ENCODE measurements around the gene HDGFL2. TPM values are rescaled to one million over a fixed set of nuclear protein-coding genes. Genes with fewer than 3 reads are reported as not detected.

The HDGFL2 gene
- total and polyA plus RNA-seq, 10 of the 15 experiments (the other 5 are each of a cell fraction or from before 2014, with no cell fraction given), result 0.16 to 56.9 (median 25.3) TPM

- no peak for TF ChIP-seq YBX1 (IDR thresholded peaks at IDR 0.05)
- no peak for TF ChIP-seq SPI1 (IDR thresholded peaks at IDR 0.05; ENCODE audit: borderline replicate concordance, insufficient read depth, low read depth, low read length)
- TF ChIP-seq PML (IDR thresholded peaks at IDR 0.05; ENCODE audit: low read length), result no peak
- no peak for TF ChIP-seq FOXK2 (IDR thresholded peaks at IDR 0.05)
- no peak for TF ChIP-seq SRF (IDR thresholded peaks at IDR 0.05; ENCODE audit: low read depth in 2 of 2, low read length in 2 of 2)
- ChIA-PET POLR2A (no interaction called here), CTCF (no interaction called here), SMC1A (ENCODE audit: uncharacterized antibody, unreplicated experiment) (no interaction called here), RAD21 (ENCODE audit: unreplicated experiment) (no interaction called here)
- BruUV-seq (replicated peaks), result no TSS peak
- Histone ChIP-seq H3K4me3 (no peak overlapping the region), H4K20me1 (ENCODE audit: control insufficient read depth, insufficient read depth) (no peaks in the 10 kb centered on the region), H3K4me1 (ENCODE audit: control insufficient read depth, insufficient read depth, low read length) (peaks cover 21% of the 10 kb centered on the region), H3K27ac (ENCODE audit: control insufficient read depth, insufficient read depth) (no peak overlapping the region), H3K9ac (ENCODE audit: control insufficient read depth, insufficient read depth, low read length) (no peak overlapping the region; the same call in 1 of the 2 replicates), H3K79me2 (ENCODE audit: control insufficient read depth, insufficient read depth, low read length) (no peaks in the 10 kb centered on the region), H3K27me3 (replicated peaks in 1 of 2; ENCODE audit: control insufficient read depth in 2 of 2, insufficient read depth in 2 of 2, low read length in 1 of 2) (no peaks in the 10 kb centered on the region), H2AFZ (ENCODE audit: control insufficient read depth, low read depth, low read length) (no peak overlapping the region), H3K4me2 (ENCODE audit: control insufficient read depth, insufficient read depth) (no peak overlapping the region), H3K36me3 (ENCODE audit: control insufficient read depth in 2 of 2, insufficient read depth in 2 of 2, low read length in 1 of 2) (peaks cover 22 to 42% of the 10 kb centered on the region in 2 experiments), H3K9me3 (replicated peaks; ENCODE audit: control insufficient read depth, insufficient read depth, low read length) (no peaks in the 10 kb centered on the region)
- ATAC-seq (no peak), DNase-seq (ENCODE audit: low read depth, low spot score) (no peak), FAIRE-seq (no peak)
- intact Hi-C loops (cut with micrococcal nuclease; ENCODE audit: unreplicated experiment), result no loop called here
- 96% methylated on average over 27 of the region's 28 CpGs for WGBS (ENCODE audit: insufficient coverage, insufficient replicate concordance, low lambda C conversion rate, missing lambda C conversion rate)
- in situ Hi-C loops (cut with MboI), result no loop called here
Observed at GRCh38 chr19:4432918-4433506, 39.1 kb upstream of the HDGFL2 start.

GRCh38 chr19:4434391-4434790 lies 37.7 kb upstream of the HDGFL2 start:
- Histone ChIP-seq H4K20me1 (ENCODE audit: control insufficient read depth, insufficient read depth) (no peaks in the 10 kb centered on the region), H3K4me2 (ENCODE audit: control insufficient read depth, insufficient read depth) (no peak overlapping the region), H3K9me3 (replicated peaks; ENCODE audit: control insufficient read depth, insufficient read depth, low read length) (no peaks in the 10 kb centered on the region), H3K4me3 (no peak overlapping the region), H2AFZ (ENCODE audit: control insufficient read depth, low read depth, low read length) (no peak overlapping the region), H3K36me3 (ENCODE audit: control insufficient read depth in 2 of 2, insufficient read depth in 2 of 2, low read length in 1 of 2) (peaks cover 22 to 37% of the 10 kb centered on the region in 2 experiments), H3K27ac (ENCODE audit: control insufficient read depth, insufficient read depth) (no peak overlapping the region), H3K9ac (ENCODE audit: control insufficient read depth, insufficient read depth, low read length) (no peak overlapping the region), H3K79me2 (ENCODE audit: control insufficient read depth, insufficient read depth, low read length) (no peaks in the 10 kb centered on the region), H3K27me3 (replicated peaks in 1 of 2; ENCODE audit: control insufficient read depth in 2 of 2, insufficient read depth in 2 of 2, low read length in 1 of 2) (no peaks in the 10 kb centered on the region), H3K4me1 (ENCODE audit: control insufficient read depth, insufficient read depth, low read length) (peaks cover 21% of the 10 kb centered on the region)
- 94% methylated on average over 9 of the region's 9 CpGs for WGBS (ENCODE audit: insufficient coverage, insufficient replicate concordance, low lambda C conversion rate, missing lambda C conversion rate)
- ChIA-PET POLR2A (interaction anchor here (0.9 kb wide), 1 partner anchor 34 kb away, joined by 3 read pairs; the partner anchor contains the start of gene SH3GL1), RAD21 (ENCODE audit: unreplicated experiment) (no interaction called here), CTCF (no interaction called here), SMC1A (ENCODE audit: uncharacterized antibody, unreplicated experiment) (no interaction called here)
- in situ Hi-C loops (cut with MboI) (no loop called here), intact Hi-C loops (cut with micrococcal nuclease; ENCODE audit: unreplicated experiment) (no loop called here)
- FAIRE-seq, result no peak
- ATAC-seq, result no peak
- BruUV-seq (replicated peaks), result no TSS peak
- DNase-seq (ENCODE audit: low read depth, low spot score), result no peak
- no peak for TF ChIP-seq FOXM1 (IDR thresholded peaks at IDR 0.05; ENCODE audit: low read depth, low read length)
- TF ChIP-seq PAX8 (IDR thresholded peaks at IDR 0.05), result no peak
- TF ChIP-seq SMC3 (IDR thresholded peaks at IDR 0.05; ENCODE audit: borderline replicate concordance, low read length), result no peak
- no peak for TF ChIP-seq ZZZ3 (IDR thresholded peaks at IDR 0.05; ENCODE audit: control insufficient read depth, insufficient read length, low read depth)
- no peak for TF ChIP-seq NFYA (IDR thresholded peaks at IDR 0.05; ENCODE audit: borderline replicate concordance, low read depth, low read length)
- TF ChIP-seq BCLAF1 (IDR thresholded peaks at IDR 0.05), result no peak
- TF ChIP-seq GATAD2B (conservative IDR thresholded peaks at IDR 0.05; ENCODE audit: low read depth), result no peak
- TF ChIP-seq CHD1 (IDR thresholded peaks at IDR 0.05; ENCODE audit: low read depth, low read length), result no peak
- no peak for TF ChIP-seq HDAC2 (IDR thresholded peaks at IDR 0.05)
- no peak for TF ChIP-seq PML (IDR thresholded peaks at IDR 0.05; ENCODE audit: low read length)

Data from GM12878 (cell line).